Measurements from ENCODE around the gene KLHL14.

DNA sequence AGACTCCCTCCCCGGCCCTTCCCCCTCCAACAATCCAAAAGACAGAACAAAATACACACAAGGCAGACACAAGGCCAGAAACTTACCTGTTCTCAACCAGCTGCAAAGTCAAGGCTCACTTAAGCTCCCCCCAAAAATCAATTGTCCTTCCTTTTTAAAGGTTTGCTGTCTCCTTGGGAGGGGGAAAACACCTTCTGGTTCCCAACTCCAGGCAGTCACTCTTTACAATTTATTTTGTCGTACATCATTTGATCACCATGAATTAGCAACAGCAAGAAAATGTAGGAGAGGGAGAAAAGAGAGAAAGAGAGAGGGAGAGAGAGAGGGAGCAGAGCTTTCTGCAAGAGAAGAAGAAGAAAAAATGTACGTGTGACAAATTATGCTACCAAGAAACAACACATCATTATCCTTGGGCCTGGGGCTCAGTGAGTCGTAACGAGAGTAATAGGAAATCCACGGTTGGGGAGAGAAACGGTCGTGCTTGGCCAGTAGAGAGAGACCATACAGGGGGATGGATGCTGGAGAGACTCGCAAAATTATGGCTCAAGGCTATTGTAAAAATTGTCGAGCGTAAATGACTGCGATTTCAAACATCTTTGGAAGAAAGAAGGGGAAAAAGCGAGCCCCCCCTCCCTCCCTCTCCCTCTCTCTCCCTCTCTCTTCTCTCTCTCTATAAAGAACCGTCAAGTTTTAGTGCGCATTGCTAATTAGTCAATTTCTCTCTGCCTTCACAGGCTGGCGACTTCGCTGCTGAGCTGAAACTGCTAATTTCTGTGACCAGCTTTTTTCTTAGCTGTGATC is at the start of gene KLHL14:
- TF ChIP-seq POLR2A (IDR thresholded peaks at IDR 0.05; ENCODE audit: low read depth, low read length) (no peak), POLR2AphosphoS5 (IDR thresholded peaks at IDR 0.05; ENCODE audit: low read depth, low read length) (no peak), TAF1 (IDR thresholded peaks at IDR 0.05; ENCODE audit: borderline replicate concordance, low read depth, low read length) (no peak)

Measured in GM12892 (cell line).